Heart left ventricle (tissue), 16 donors: ENCODE data around the gene CMIP. TPM values are rescaled to one million over a fixed set of nuclear protein-coding genes. Genes with fewer than 3 reads are reported as not detected.

Source experiments
- ATAC-seq, 4 donors: fragments of 200-7000 bp; cut with Tn5 transposase; one replicate each; pipeline ENCODE4 v1.9.1; 2020 to 2022; ENCODE audit warnings: moderate library complexity in 4 of 4, mild to moderate bottlenecking in 3 of 4, moderate number of reproducible peaks in 1 of 4
- DNase-seq, 5 donors: peaks; one replicate each; pipeline ENCODE4 v3.0.0-alpha.2; 2020
- H3K27ac ChIP-seq, 12 donors: fragments of 200-600 bp; sonication (generic) in 4 of 12; one replicate each; pipeline versions ENCODE4 v1.5.0 to v1.8.0; 2016 to 2022; ENCODE audit warnings: mild to moderate bottlenecking in 2 of 12
- H3K27me3 ChIP-seq, 9 donors: fragments of 200-600 bp; sonication (generic) in 2 of 9; one replicate each; pipeline versions ENCODE4 v1.5.1 to v1.8.0; 2016 to 2022; ENCODE audit warnings: mild to moderate bottlenecking in 3 of 9
- H3K36me3 ChIP-seq, 9 donors: fragments of 200-600 bp; sonication (generic) in 2 of 9; one replicate each; pipeline versions ENCODE4 v1.5.0 to v1.8.0; 2018 to 2022; ENCODE audit warnings: mild to moderate bottlenecking in 2 of 9
- H3K4me1 ChIP-seq, 12 donors: fragments of 200-600 bp; sonication (generic) in 4 of 12; one replicate each; pipeline versions ENCODE4 v1.5.0 to v1.8.0; 2016 to 2022; ENCODE audit warnings: mild to moderate bottlenecking in 3 of 12
- H3K4me3 ChIP-seq, 12 donors: fragments of 200-600 bp; sonication (generic) in 4 of 12; one replicate each; pipeline versions ENCODE4 v1.5.0 to v1.8.0; 2017 to 2022; ENCODE audit warnings: mild to moderate bottlenecking in 9 of 12, moderate library complexity in 4 of 12
- H3K9me3 ChIP-seq, 12 donors: fragments of 200-600 bp; sonication (generic) in 4 of 12; one replicate each; pipeline versions ENCODE4 v1.5.0 to v1.8.0; 2016 to 2022; ENCODE audit warnings: mild to moderate bottlenecking in 1 of 12
- POLR2A ChIP-seq, 2 donors: fragments of 450-650 bp; IDR thresholded peaks; one replicate each; pipeline ENCODE4 v1.6.1; 2017; ENCODE audit warnings: antibody characterized with exemption in 2 of 2, mild to moderate bottlenecking in 2 of 2, moderate library complexity in 2 of 2
- WGBS, 4 donors: extraction: QIAGEN DNeasy Blood & Tissue Kit in 2 of 4; methylation state at CpG; one replicate each; pipeline versions ENCODE4 v1.1.5 to v1.1.7; 2013 to 2018; 5-methylcytosine and 5-hydroxymethylcytosine counted together
- intact Hi-C, 10 donors: fragments of 100-400 bp; cut with DNase I; formaldehyde crosslinking; loops; one replicate each; pipeline versions ENCODE4 v1.11.1 to v1.14.2; 2022
- polyA plus RNA-seq, 2 donors: library from polyadenylated mRNA; stranded (reverse); fragments of 200-250 nt; gene quantifications; one replicate each; pipeline ENCODE4 v1.2.3, GENCODE V29; 2013
- total RNA-seq, 9 donors: library from RNA; depleted of rRNA in 2 of 9; stranded (reverse); fragments of >200 nt in 2 of 9; fragmentation: NEBNext Ultra II Directional in 3 of 9; extraction: Animal tissue kit (Norgen Biotek cat#: 25700) in 3 of 9; gene quantifications; one replicate each; pipeline versions ENCODE4 v1.1.0 to v1.2.4, GENCODE V29; 2016 to 2023
- TF ChIP-seq, protein P1 (sequence below), 12 donors: fragments of 200-600 bp; sonication (generic) in 4 of 12; IDR thresholded peaks; one replicate each; pipeline versions ENCODE4 v1.5.0 to v1.8.0; 2018 to 2022; ENCODE audit warnings: antibody characterized with exemption in 12 of 12, mild to moderate bottlenecking in 5 of 12
- donor health status: ischemic (EF 13 %, LVEDD 7.1; RV severe dilation, severe dysfunction).
- donor health status: healthy with polysubstance abuse.
- donor health status: DM: no; HTN: yes; CAD: no.
- donor health status: DM: no; HTN: no; CAD: no.
- donor health status: ischemic (EF 25% LVEDD 6.9; RV normal size, moderate dysfunction).
- donor health status: ischemic (EF 25% LVEDD 5.7; RV mildly dilated, moderate dysfunction).
- donor health status: healthy.
- donor health status: DM: yes; HTN: yes; CAD: no.
- donor health status: ischemic (EF 35%, LVEDD 5.7; RV mildly dilated, moderate dysfunction).
- donor health status: nonischemic (EF 11% LVEDD 7.7; RV severe dilation, severe dysfunction).
- donor health status: DM: yes; HTN: yes; CAD: no.
- donor health status: PGD.
- donor health status: ischemic (EF 29% LVEDD 5.4; RV normal size, mild dysfunction).
- donor health status: nonischemic (EF 23%, LVEDD 6.1; RV moderate dilation, normal function).

Gene CMIP
- total and polyA plus RNA-seq, 11 donors, result 4.1 to 48.8 (median 10.6) TPM

DNA sequence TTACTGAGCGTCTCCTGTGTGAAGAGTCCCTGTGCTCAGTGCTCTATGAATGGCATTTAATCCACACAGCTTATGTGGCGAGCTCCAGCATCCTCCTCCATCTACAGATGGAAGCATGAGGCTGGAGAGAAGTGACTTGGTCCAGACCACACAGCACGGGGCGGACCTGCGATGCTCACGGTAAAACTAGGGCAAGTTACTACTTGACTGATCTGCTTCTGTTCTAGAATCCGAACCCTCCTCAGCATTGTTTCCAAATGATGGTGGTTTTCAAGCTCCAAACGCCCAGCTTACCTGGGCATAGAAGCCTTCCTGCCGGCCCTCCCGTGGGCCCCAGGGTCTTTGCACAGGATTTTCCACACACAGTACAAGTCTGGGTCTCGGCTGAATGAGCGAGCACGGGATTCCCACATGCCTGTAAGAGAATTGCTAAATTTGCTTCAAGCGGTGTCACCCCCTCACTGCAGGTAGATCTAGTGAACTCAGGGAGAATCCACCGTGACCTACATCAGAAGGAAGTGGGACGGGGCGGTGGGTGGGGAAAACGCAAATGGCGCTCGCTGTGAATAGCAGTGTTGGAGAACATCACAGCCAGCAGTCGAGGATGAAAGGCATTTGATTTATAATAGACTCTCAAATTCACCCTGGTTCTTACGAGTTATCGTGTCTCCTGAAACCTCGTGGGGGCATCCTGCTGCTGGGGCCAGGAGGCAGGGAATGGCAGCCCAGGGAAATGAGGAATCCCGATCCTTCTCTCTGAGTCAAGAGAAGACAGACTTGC, 101.1 kb downstream of the CMIP start:
- intact Hi-C loops, result no loop called here
- 92 to 97% (median 94%) methylated on average over 25 of the region's 25 CpGs for WGBS, 4 donors
- H3K27me3 ChIP-seq, result no peaks in the 10 kb centered on the region
- H3K36me3 ChIP-seq, result no peaks in the 10 kb centered on the region
- H3K9me3 ChIP-seq, result no peaks in the 10 kb centered on the region
- TF ChIP-seq POLR2A (IDR thresholded peaks at IDR 0.05), result no peak
- TF ChIP-seq, protein P1, sequence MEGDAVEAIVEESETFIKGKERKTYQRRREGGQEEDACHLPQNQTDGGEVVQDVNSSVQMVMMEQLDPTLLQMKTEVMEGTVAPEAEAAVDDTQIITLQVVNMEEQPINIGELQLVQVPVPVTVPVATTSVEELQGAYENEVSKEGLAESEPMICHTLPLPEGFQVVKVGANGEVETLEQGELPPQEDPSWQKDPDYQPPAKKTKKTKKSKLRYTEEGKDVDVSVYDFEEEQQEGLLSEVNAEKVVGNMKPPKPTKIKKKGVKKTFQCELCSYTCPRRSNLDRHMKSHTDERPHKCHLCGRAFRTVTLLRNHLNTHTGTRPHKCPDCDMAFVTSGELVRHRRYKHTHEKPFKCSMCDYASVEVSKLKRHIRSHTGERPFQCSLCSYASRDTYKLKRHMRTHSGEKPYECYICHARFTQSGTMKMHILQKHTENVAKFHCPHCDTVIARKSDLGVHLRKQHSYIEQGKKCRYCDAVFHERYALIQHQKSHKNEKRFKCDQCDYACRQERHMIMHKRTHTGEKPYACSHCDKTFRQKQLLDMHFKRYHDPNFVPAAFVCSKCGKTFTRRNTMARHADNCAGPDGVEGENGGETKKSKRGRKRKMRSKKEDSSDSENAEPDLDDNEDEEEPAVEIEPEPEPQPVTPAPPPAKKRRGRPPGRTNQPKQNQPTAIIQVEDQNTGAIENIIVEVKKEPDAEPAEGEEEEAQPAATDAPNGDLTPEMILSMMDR (IDR thresholded peaks at IDR 0.05), result no peak
- H3K4me3 ChIP-seq, result no peak overlapping the region
- no peak overlapping the region for H3K27ac ChIP-seq
- no peak for DNase-seq
- ATAC-seq, result no peak
- peaks cover 0 to 68% (median 18%) of the 10 kb centered on the region in 12 donors for H3K4me1 ChIP-seq

DNA sequence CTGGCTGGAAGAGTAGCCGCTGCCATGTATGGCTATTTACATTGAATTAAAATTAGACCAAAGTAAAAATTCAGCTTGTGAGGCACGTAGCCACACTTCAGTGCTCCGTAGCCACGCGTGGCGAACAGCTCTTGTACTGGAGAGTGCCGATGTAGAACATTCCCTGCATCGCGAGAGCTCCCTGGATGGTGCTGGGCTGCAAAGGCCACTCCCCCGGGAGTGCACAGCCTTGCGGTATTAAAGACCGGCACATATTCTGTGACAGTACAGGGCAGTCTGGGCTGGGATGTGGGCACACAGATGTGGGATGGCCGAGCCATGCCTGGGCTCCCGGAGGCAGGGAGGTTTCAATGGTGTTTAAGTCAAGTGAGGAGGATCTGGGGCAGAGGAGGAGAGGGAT, 102.2 kb downstream of the CMIP start:
- H3K4me1 ChIP-seq, result peaks cover 0 to 76% (median 23%) of the 10 kb centered on the region in 12 donors
- intact Hi-C loops, result no loop called here
- TF ChIP-seq POLR2A (IDR thresholded peaks at IDR 0.05), result no peak
- TF ChIP-seq, protein P1 (IDR thresholded peaks at IDR 0.05), result no peak

DNA sequence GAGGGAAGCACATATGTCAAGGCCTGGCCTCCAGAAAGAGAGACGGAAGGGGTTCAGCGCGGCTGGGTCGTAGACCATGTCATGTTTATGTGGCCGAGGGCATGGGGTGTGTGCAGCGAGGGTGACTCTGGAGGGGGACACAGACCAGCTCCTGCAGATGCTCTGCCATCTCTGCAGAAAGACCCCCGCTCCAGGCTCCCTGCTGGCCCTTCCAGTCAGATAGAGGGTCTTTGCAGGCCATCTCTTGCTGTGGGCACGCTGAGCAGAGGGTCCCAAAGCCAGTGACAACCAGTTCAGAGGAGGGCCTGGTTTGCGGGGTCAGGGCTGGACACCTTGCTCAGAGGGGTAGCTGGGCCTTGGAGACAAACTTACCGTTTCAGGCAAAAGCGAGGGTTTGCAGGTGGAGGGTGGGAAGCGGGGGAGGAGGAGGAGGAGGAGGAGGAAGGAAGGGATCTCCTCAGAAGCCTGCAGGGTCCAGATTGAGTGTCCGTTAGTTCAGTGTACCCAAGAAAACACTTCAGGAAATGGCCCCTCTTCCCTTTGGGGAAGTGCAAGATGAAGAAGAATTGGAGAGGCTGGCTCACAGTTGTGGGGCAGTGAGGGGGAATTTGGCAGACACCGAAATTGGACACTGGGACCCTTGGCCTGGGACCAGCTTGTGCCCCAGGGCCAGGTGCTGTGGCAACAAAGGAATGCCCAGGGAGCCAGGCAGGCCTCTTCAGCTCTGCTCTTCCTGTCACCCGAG, 102.8 kb downstream of the CMIP start:
- H3K27ac ChIP-seq, result no peak overlapping the region
- no peak for TF ChIP-seq POLR2A (IDR thresholded peaks at IDR 0.05)
- TF ChIP-seq, protein P1 (IDR thresholded peaks at IDR 0.05), result no peak
- 81 to 87% (median 84%) methylated on average over 14 to 15 of the region's 15 CpGs for WGBS, 4 donors
- DNase-seq, result no peak
- intact Hi-C loops, result no loop called here
- no peak for ATAC-seq
- no peaks in the 10 kb centered on the region for H3K36me3 ChIP-seq
- H3K4me1 ChIP-seq, result peaks cover 0 to 82% (median 26%) of the 10 kb centered on the region in 12 donors
- no peaks in the 10 kb centered on the region for H3K9me3 ChIP-seq
- H3K27me3 ChIP-seq, result no peaks in the 10 kb centered on the region
- H3K4me3 ChIP-seq, result no peak overlapping the region

More for the DNA sequence above, 102.2 kb downstream of the CMIP start:
- no peak for ATAC-seq
- no peak for DNase-seq
- no peaks in the 10 kb centered on the region for H3K27me3 ChIP-seq
- H3K4me3 ChIP-seq, result no peak overlapping the region
- WGBS, 4 donors, result 92 to 97% (median 94%) methylated on average over 11 to 14 of the region's 14 CpGs
- H3K9me3 ChIP-seq, result no peaks in the 10 kb centered on the region
- H3K27ac ChIP-seq, result no peak overlapping the region
- no peaks in the 10 kb centered on the region for H3K36me3 ChIP-seq

DNA sequence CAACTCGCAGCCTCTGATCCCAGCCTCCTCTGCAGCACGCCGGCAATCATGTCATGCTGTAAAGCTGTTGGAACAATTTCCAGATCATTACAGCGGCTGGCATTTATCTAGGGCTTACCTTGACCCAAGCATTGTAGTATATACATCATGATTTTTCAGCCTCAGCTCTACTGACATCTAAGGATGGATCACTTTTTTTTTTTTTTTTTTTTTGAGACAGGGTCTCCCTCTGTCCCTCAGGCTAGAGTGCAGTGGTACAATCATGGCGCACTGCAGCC, 103.3 kb downstream of the CMIP start:
- TF ChIP-seq POLR2A (IDR thresholded peaks at IDR 0.05), result no peak
- TF ChIP-seq, protein P1 (IDR thresholded peaks at IDR 0.05), result no peak
- intact Hi-C loops, result no loop called here
- H3K9me3 ChIP-seq, result no peaks in the 10 kb centered on the region
- H3K4me1 ChIP-seq, result peaks cover 0 to 84% (median 28%) of the 10 kb centered on the region in 12 donors
- no peaks in the 10 kb centered on the region for H3K36me3 ChIP-seq
- H3K4me3 ChIP-seq, result no peak overlapping the region
- no peak overlapping the region for H3K27ac ChIP-seq
- 75 to 91% (median 87%) methylated on average over 5 of the region's 5 CpGs for WGBS, 4 donors
- ATAC-seq, result no peak
- no peaks in the 10 kb centered on the region for H3K27me3 ChIP-seq
- DNase-seq, result no peak
